Pancreas (tissue), 10 donors: ENCODE measurements around the gene ATG4C. TPM values are rescaled to one million over a fixed set of nuclear protein-coding genes. Genes with fewer than 3 reads are reported as not detected.

Source experiments
- ATAC-seq, 4 donors: fragments of 200-7000 bp; cut with Tn5 transposase; one replicate each; pipeline versions ENCODE4 v1.8.0 to v1.9.1; 2020; ENCODE audit warnings: mild to moderate bottlenecking in 4 of 4, moderate library complexity in 4 of 4
- DNase-seq, 6 donors: peaks; one replicate each; pipeline ENCODE4 v3.0.0-alpha.2; 2020
- FAIRE-seq: peaks from 2 replicates; lab custom pipeline; 2012; peaks lifted over from hg19 to GRCh38; lab: Jason Lieb, UNC
- H3K27ac ChIP-seq, 4 donors: fragments of 200-600 bp; sonication (generic); 1 replicate in 3 of 4; 2 replicates in 1 of 4; pipeline versions ENCODE4 v1.5.0 to v1.8.0; 2020
- H3K27me3 ChIP-seq, 4 donors: fragments of 200-600 bp; one replicate each; pipeline ENCODE4 v1.8.0; 2021
- H3K36me3 ChIP-seq, 3 donors: fragments of 200-600 bp; sonication (generic) in 1 of 3; one replicate each; pipeline versions ENCODE4 v1.5.0 to v1.8.0; 2020 to 2021
- H3K4me1 ChIP-seq, 3 donors: fragments of 200-600 bp; one replicate each; pipeline ENCODE4 v1.8.0; 2021
- H3K4me3 ChIP-seq, 4 donors: fragments of 200-600 bp; sonication (generic) in 2 of 4; one replicate each; pipeline versions ENCODE4 v1.5.0 to v1.8.0; 2020 to 2021
- H3K9me3 ChIP-seq, 4 donors: fragments of 200-600 bp; one replicate each; pipeline ENCODE4 v1.8.0; 2021
- WGBS, 2 donors: extraction: QIAGEN DNeasy Blood & Tissue Kit; methylation state at CpG; one replicate each; pipeline ENCODE4 v1.1.7; 2013; 5-methylcytosine and 5-hydroxymethylcytosine counted together
- intact Hi-C, 3 donors: fragments of 100-400 bp; cut with DNase I; formaldehyde crosslinking; loops; one replicate each; pipeline versions ENCODE4 v1.11.1 to v1.14.2; 2022
- polyA plus RNA-seq, 2 donors: library from polyadenylated mRNA; stranded (reverse); fragments of 200-250 nt; gene quantifications; one replicate each; pipeline ENCODE4 v1.2.3, GENCODE V29; 2013
- total RNA-seq, 6 donors: library from RNA; stranded (reverse); fragmentation: NEBNext Ultra II Directional in 4 of 6; extraction: Animal tissue kit (Norgen Biotek cat#: 25700) in 4 of 6; gene quantifications; one replicate each; pipeline versions ENCODE4 v1.2.1 to v1.2.4, GENCODE V29; 2021 to 2023
- TF ChIP-seq, protein P1 (sequence below), 4 donors: fragments of 200-600 bp; sonication (generic) in 3 of 4; IDR thresholded peaks; one replicate each; pipeline versions ENCODE4 v1.5.0 to v1.8.0; 2021; ENCODE audit warnings: antibody characterized with exemption in 4 of 4
- donor health status: healthy with polysubstance abuse.
- donor health status: DM: no; HTN: no; CAD: no; lungs with moderate emphysema.
- donor health status: DM: no; HTN: no; CAD: no.
- donor health status: control.
- donor health status: control.
- donor health status: Bipolar disorder and iron deficiency.
- donor health status: DM: yes; HTN: yes; CAD: no.
- donor health status: DM: no; HTN: no; CAD: no.
- donor health status: DM: no; HTN: no; CAD: no.
- donor health status: DM: yes; HTN: yes; CAD: no.

Gene ATG4C
- total and polyA plus RNA-seq, 8 donors: 2.3 to 10.2 (median 6.1) TPM

DNA sequence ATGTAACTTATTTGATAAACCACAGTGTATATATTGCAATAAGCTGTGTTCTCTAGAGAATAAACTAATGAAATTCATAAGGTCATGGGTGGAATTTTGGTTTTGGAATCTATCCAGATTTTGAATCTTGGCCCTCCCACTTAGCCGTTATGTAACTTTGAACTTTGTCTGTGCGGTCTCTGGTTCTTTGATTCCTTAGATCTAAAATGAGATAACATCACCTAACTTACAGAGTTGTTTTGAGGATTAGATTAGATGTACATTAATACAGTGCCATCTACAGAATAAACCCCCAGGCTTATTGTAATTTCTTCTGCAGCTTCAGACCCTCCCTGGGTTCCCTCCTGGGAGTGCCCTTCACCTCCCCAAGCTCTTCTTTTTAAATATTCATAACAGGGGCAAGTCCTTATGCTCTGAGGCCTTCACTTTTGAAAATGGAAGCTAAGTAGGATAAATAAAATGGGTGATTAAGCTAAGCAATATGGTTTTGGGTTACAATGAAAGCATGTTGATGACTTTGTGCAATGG lies 124.3 kb downstream of the ATG4C start:
- no peak for ATAC-seq
- no peaks in the 10 kb centered on the region for H3K4me1 ChIP-seq
- no peaks in the 10 kb centered on the region for H3K36me3 ChIP-seq
- no peaks in the 10 kb centered on the region for H3K9me3 ChIP-seq
- H3K27me3 ChIP-seq: peaks cover 0 to under 1% (median 0%) of the 10 kb centered on the region in 4 donors
- H3K4me3 ChIP-seq: no peak overlapping the region
- FAIRE-seq: no peak
- TF ChIP-seq, protein P1, sequence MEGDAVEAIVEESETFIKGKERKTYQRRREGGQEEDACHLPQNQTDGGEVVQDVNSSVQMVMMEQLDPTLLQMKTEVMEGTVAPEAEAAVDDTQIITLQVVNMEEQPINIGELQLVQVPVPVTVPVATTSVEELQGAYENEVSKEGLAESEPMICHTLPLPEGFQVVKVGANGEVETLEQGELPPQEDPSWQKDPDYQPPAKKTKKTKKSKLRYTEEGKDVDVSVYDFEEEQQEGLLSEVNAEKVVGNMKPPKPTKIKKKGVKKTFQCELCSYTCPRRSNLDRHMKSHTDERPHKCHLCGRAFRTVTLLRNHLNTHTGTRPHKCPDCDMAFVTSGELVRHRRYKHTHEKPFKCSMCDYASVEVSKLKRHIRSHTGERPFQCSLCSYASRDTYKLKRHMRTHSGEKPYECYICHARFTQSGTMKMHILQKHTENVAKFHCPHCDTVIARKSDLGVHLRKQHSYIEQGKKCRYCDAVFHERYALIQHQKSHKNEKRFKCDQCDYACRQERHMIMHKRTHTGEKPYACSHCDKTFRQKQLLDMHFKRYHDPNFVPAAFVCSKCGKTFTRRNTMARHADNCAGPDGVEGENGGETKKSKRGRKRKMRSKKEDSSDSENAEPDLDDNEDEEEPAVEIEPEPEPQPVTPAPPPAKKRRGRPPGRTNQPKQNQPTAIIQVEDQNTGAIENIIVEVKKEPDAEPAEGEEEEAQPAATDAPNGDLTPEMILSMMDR (IDR thresholded peaks at IDR 0.05): no peak
- no peak for DNase-seq
- H3K27ac ChIP-seq: no peak overlapping the region
- intact Hi-C loops: no loop called here
- 84 to 88% methylated on average over 2 of the region's 2 CpGs for WGBS, 2 donors

DNA sequence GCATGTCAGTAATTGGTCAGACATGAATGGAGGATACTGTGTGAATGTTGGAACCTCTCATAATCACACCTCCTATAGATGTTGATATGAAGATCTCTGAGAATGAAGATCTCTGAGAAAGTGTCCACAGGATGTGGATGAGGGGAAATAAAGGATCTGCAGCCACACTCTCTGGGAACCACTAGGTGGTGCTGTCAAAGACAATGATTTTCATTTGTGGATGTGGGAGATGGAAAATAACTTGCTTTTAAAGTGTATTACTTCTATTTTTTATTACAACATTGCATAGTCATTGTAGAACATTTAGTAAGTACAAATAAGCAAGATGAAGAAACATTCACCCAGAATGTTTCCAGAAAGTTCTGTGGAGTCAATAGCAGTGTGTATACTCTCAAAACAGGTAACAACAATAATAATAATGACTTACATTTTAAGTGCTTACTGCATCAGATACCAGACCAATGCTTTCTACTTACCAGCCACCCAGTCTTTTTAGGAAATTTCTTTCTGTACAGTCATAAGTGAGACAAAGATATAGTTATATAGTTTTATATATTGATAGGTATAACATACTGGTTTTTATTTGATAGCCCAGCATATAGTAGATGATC lies 128.2 kb downstream of the ATG4C start:
- ATAC-seq (no peak), FAIRE-seq (no peak), DNase-seq (no peak)
- H3K27me3 ChIP-seq: peaks cover 0 to 6% (median 0%) of the 10 kb centered on the region in 4 donors
- H3K4me3 ChIP-seq: no peak overlapping the region
- no peaks in the 10 kb centered on the region for H3K4me1 ChIP-seq
- TF ChIP-seq, protein P1 (IDR thresholded peaks at IDR 0.05): peak in 3 of 4 donors; percentile 26 to 35 (median 28)
- no peak overlapping the region for H3K27ac ChIP-seq
- intact Hi-C loops: no loop called here
- no peaks in the 10 kb centered on the region for H3K9me3 ChIP-seq
- no peaks in the 10 kb centered on the region for H3K36me3 ChIP-seq

Other genes starting within 250 kb of the ATG4C start
- 1 to 10 TPM in 1 of 6 donors, under 1 TPM in 5; 0.05 to 1.2 (median 0.51) TPM for gene ANGPTL3, start 186.6 kb upstream of the ATG4C start, total RNA-seq
- gene ANGPTL3, start 186.6 kb upstream of the ATG4C start, polyA plus RNA-seq: under 1 TPM in 1 of 2 donors, not detected in 1; 0.28 TPM
- gene DOCK7, start 95.7 kb upstream of the ATG4C start, total RNA-seq: 10 to 100 TPM; 12.6 to 22.5 (median 14.3) TPM
- 1 to 10 TPM; 4.4 to 6.8 TPM for gene DOCK7, start 95.7 kb upstream of the ATG4C start, polyA plus RNA-seq